Transverse colon (tissue), 4 donors: Measurements from ENCODE around the gene PRKG1.

Experiments used
- POLR2AphosphoS5 ChIP-seq, 3 donors: sonication (generic); formaldehyde crosslinking; IDR thresholded peaks; one replicate each; pipeline ENCODE4 v1.6.1; 2016; ENCODE audit warnings: antibody characterized with exemption in 3 of 3
- TF ChIP-seq, protein P1 (sequence below), 5 experiments: fragments of 200-600 bp in 3 of 5; fragments of 450-650 bp in 2 of 5; sonication (generic) in 3 of 5; IDR thresholded peaks; 1 replicate in 2 of 5; 2 replicates in 3 of 5; pipeline ENCODE4 v1.5.1; 2016 to 2017; ENCODE audit warnings: antibody characterized with exemption in 5 of 5, inconsistent platforms in 3 of 5, mild to moderate bottlenecking in 2 of 5, moderate library complexity in 1 of 5

DNA sequence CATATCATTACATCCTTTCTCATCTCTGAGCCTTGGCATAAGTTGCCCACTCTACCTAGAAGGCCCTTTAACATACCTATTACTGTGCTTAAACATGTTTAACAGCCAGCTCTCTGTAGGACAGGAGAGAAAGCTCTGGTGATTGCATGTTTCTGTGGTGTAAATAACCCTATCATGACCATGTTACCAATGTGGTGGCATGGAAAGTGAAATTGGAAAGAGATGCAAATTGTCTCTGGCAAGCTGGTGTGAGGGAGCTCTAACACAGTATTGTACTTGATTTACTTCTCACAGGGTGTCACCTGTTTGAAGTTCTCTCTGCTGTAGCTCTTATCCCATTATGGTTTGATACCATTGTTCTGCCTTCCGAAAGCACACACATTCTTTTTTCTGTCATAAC, 1008.0 kb downstream of the PRKG1 start:
- TF ChIP-seq, protein P1, sequence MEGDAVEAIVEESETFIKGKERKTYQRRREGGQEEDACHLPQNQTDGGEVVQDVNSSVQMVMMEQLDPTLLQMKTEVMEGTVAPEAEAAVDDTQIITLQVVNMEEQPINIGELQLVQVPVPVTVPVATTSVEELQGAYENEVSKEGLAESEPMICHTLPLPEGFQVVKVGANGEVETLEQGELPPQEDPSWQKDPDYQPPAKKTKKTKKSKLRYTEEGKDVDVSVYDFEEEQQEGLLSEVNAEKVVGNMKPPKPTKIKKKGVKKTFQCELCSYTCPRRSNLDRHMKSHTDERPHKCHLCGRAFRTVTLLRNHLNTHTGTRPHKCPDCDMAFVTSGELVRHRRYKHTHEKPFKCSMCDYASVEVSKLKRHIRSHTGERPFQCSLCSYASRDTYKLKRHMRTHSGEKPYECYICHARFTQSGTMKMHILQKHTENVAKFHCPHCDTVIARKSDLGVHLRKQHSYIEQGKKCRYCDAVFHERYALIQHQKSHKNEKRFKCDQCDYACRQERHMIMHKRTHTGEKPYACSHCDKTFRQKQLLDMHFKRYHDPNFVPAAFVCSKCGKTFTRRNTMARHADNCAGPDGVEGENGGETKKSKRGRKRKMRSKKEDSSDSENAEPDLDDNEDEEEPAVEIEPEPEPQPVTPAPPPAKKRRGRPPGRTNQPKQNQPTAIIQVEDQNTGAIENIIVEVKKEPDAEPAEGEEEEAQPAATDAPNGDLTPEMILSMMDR (IDR thresholded peaks at IDR 0.05): no peak
- TF ChIP-seq POLR2AphosphoS5 (IDR thresholded peaks at IDR 0.05): no peak
